Liver (tissue), 2 donors: ENCODE results near the gene MIDN.

Experiments
- TF ChIP-seq, protein P1 (sequence below): fragments of 150-350 bp; IDR thresholded peaks from 2 replicates; pipeline ENCODE4 v1.5.1; 2017; ENCODE audit warnings: improper control_type of control experiment, low read depth, low read length; ENCODE audit not compliant: missing input control
- TF ChIP-seq, protein P2 (sequence below): IDR thresholded peaks from 2 replicates; pipeline ENCODE4 v1.6.1; 2016; ENCODE audit warnings: antibody characterized with exemption, mild to moderate bottlenecking
- donor health status: healthy.

DNA sequence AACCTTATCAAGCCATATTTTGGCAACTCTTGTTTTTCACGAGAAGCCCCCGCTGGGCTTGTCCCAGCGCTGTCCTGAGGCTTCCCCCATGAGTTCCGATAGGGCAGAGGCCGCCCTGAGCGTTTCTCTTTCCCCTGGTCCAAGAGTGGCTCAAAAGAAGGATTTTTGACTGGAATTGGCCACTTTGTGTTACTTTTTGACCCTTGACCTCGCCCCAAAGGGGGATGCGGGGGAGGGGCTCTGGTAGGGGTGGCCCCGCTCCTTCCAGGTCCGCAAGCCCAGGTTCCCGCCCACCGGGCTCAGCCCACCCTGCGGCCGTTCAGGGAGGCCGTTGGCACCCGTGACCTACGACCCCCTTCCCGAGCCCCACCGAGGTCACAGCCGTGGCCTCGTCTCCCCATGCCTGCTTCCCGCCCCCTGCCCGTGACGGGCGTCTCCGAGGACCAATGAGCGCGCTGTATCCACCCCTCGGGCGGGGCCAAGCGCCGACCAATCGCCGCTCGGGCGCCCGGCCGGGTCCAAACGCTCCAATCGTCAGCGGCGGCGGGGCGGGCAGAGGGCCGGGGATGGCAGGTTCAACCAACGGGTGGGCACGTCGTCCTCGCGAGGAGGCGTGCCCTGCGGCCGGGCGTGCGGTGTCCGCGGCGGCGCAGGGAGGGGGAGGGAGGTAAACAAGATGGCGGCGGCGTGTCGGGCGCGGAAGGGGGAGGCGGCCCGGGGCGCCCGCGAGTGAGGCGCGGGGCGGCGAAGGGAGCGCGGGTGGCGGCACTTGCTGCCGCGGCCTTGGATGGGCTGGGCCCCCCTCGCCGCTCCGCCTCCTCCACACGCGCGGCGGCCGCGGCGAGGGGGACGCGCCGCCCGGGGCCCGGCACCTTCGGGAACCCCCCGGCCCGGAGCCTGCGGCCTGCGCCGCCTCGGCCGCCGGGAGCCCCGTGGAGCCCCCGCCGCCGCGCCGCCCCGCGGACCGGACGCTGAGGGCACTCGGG lies 43.0 kb upstream of the MIDN start, which contains the start of gene STK11:
- TF ChIP-seq, protein P1, sequence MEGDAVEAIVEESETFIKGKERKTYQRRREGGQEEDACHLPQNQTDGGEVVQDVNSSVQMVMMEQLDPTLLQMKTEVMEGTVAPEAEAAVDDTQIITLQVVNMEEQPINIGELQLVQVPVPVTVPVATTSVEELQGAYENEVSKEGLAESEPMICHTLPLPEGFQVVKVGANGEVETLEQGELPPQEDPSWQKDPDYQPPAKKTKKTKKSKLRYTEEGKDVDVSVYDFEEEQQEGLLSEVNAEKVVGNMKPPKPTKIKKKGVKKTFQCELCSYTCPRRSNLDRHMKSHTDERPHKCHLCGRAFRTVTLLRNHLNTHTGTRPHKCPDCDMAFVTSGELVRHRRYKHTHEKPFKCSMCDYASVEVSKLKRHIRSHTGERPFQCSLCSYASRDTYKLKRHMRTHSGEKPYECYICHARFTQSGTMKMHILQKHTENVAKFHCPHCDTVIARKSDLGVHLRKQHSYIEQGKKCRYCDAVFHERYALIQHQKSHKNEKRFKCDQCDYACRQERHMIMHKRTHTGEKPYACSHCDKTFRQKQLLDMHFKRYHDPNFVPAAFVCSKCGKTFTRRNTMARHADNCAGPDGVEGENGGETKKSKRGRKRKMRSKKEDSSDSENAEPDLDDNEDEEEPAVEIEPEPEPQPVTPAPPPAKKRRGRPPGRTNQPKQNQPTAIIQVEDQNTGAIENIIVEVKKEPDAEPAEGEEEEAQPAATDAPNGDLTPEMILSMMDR = no peak
- TF ChIP-seq, protein P2, sequence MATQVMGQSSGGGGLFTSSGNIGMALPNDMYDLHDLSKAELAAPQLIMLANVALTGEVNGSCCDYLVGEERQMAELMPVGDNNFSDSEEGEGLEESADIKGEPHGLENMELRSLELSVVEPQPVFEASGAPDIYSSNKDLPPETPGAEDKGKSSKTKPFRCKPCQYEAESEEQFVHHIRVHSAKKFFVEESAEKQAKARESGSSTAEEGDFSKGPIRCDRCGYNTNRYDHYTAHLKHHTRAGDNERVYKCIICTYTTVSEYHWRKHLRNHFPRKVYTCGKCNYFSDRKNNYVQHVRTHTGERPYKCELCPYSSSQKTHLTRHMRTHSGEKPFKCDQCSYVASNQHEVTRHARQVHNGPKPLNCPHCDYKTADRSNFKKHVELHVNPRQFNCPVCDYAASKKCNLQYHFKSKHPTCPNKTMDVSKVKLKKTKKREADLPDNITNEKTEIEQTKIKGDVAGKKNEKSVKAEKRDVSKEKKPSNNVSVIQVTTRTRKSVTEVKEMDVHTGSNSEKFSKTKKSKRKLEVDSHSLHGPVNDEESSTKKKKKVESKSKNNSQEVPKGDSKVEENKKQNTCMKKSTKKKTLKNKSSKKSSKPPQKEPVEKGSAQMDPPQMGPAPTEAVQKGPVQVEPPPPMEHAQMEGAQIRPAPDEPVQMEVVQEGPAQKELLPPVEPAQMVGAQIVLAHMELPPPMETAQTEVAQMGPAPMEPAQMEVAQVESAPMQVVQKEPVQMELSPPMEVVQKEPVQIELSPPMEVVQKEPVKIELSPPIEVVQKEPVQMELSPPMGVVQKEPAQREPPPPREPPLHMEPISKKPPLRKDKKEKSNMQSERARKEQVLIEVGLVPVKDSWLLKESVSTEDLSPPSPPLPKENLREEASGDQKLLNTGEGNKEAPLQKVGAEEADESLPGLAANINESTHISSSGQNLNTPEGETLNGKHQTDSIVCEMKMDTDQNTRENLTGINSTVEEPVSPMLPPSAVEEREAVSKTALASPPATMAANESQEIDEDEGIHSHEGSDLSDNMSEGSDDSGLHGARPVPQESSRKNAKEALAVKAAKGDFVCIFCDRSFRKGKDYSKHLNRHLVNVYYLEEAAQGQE = peak; percentile 14
